Common myeloid progenitor, CD34-positive (primary cell): ENCODE results near the gene THSD7B.

Experiments
- CTCF ChIA-PET: fragments of 350-600 bp; sonication (Branson Sonifier 250); formaldehyde crosslinking; loops from one replicate; lab custom pipeline; 2021; ENCODE audit warnings: antibody characterized with exemption; lab: Charles Lee
- POLR2A ChIA-PET: fragments of 350-600 bp; sonication (Branson Sonifier 250); formaldehyde crosslinking; loops from one replicate; lab custom pipeline; 2021; ENCODE audit warnings: antibody characterized with exemption; lab: Charles Lee
- DNase-seq, 3 donors: peaks; one replicate each; pipeline versions ENCODE4 v3.0.0 to v3.0.0-alpha.2; 2013
- H3K27ac ChIP-seq, 2 experiments: 1 replicate in 1 of 2; 2 replicates in 1 of 2; pipeline ENCODE4 v1.7.0; 2013; ENCODE audit warnings: inconsistent platforms in 2 of 2, low read length in 2 of 2, mild to moderate bottlenecking in 2 of 2, low read depth in 1 of 2, moderate library complexity in 1 of 2; ENCODE audit not compliant: severe bottlenecking in 2 of 2, insufficient read depth in 1 of 2, poor library complexity in 1 of 2
- H3K27me3 ChIP-seq, 5 experiments: replicated peaks in 2 of 5; 1 replicate in 3 of 5; 2 replicates in 2 of 5; pipeline versions ENCODE4 v1.6.1 to v1.7.0; 2013; ENCODE audit warnings: low read length in 4 of 5, mild to moderate bottlenecking in 2 of 5, moderate library complexity in 2 of 5, inconsistent platforms in 1 of 5; ENCODE audit not compliant: insufficient read depth in 5 of 5, control insufficient read depth in 4 of 5
- H3K36me3 ChIP-seq, 4 experiments: 1 replicate in 2 of 4; 2 replicates in 2 of 4; pipeline versions ENCODE4 v1.6.1 to v1.7.0; 2013; ENCODE audit warnings: low read length in 3 of 4, control low read depth in 1 of 4, mild to moderate bottlenecking in 1 of 4; ENCODE audit not compliant: control insufficient read depth in 4 of 4, insufficient read depth in 4 of 4
- H3K4me1 ChIP-seq, 4 experiments: 1 replicate in 3 of 4; 2 replicates in 1 of 4; pipeline versions ENCODE4 v1.6.1 to v1.7.1; 2013; ENCODE audit warnings: low read length in 3 of 4, mild to moderate bottlenecking in 3 of 4, control low read depth in 1 of 4, inconsistent platforms in 1 of 4, moderate library complexity in 1 of 4; ENCODE audit not compliant: control insufficient read depth in 4 of 4, insufficient read depth in 4 of 4; ENCODE audit errors: control extremely low read depth in 1 of 4
- H3K4me3 ChIP-seq, 7 experiments: 1 replicate in 4 of 7; 2 replicates in 3 of 7; pipeline versions ENCODE4 v1.5.1 to v1.7.0; 2013; ENCODE audit warnings: mild to moderate bottlenecking in 7 of 7, low read length in 6 of 7, moderate library complexity in 6 of 7, inconsistent platforms in 2 of 7, low read depth in 2 of 7, control low read depth in 1 of 7; ENCODE audit not compliant: insufficient read depth in 4 of 7, control insufficient read depth in 1 of 7; ENCODE audit errors: extremely low read depth in 1 of 7
- H3K9me3 ChIP-seq, 5 experiments: 1 replicate in 4 of 5; 2 replicates in 1 of 5; pipeline versions ENCODE4 v1.6.1 to v1.7.1; 2013; ENCODE audit warnings: low read length in 4 of 5, mild to moderate bottlenecking in 2 of 5, inconsistent platforms in 1 of 5, low read depth in 1 of 5, moderate library complexity in 1 of 5; ENCODE audit not compliant: control insufficient read depth in 4 of 5, insufficient read depth in 2 of 5; ENCODE audit errors: control extremely low read depth in 1 of 5
- WGBS: methylation state at CpG from one replicate; pipeline ENCODE4 v1.1.5; 2013; ENCODE audit not compliant: insufficient coverage; 5-methylcytosine and 5-hydroxymethylcytosine counted together

The THSD7B gene

GRCh38 chr2:136927156-136927555 lies 161.8 kb downstream of the THSD7B start:
- CTCF ChIA-PET: no interaction called here
- H3K27ac ChIP-seq: no peak overlapping the region
- DNase-seq: no peak

GRCh38 chr2:136929531-136929930 lies 164.2 kb downstream of the THSD7B start:
- Histone ChIP-seq H3K27ac (no peak overlapping the region), H3K27me3 (no peaks in the 10 kb centered on the region), H3K4me3 (no peak overlapping the region), H3K4me1 (peaks cover 0 to 6% (median 2%) of the 10 kb centered on the region in 4 experiments), H3K36me3 (no peaks in the 10 kb centered on the region), H3K9me3 (no peaks in the 10 kb centered on the region)
- ChIA-PET POLR2A (no interaction called here), CTCF (no interaction called here)
- peak in 2 of 3 donors; percentile 1 for DNase-seq
- 60% methylated on average over 2 of the region's 2 CpGs for WGBS

More at GRCh38 chr2:136927156-136927555, 161.8 kb downstream of the THSD7B start:
- POLR2A ChIA-PET: no interaction called here
- Histone ChIP-seq H3K36me3 (no peaks in the 10 kb centered on the region), H3K4me3 (no peak overlapping the region), H3K27me3 (no peaks in the 10 kb centered on the region), H3K4me1 (peaks cover 0 to 6% (median 2%) of the 10 kb centered on the region in 4 experiments), H3K9me3 (no peaks in the 10 kb centered on the region)
- 83% methylated on average over 3 of the region's 3 CpGs for WGBS

GRCh38 chr2:136932700-136933099 lies 167.4 kb downstream of the THSD7B start:
- Histone ChIP-seq H3K4me3 (no peak overlapping the region), H3K27me3 (no peaks in the 10 kb centered on the region), H3K4me1 (peaks cover 0 to 6% (median 2%) of the 10 kb centered on the region in 4 experiments), H3K9me3 (no peaks in the 10 kb centered on the region), H3K27ac (no peak overlapping the region), H3K36me3 (no peaks in the 10 kb centered on the region)
- DNase-seq: peak in 2 of 3 donors; percentile 1 to 5
- ChIA-PET CTCF (no interaction called here), POLR2A (no interaction called here)
- 83% methylated on average over 1 of the region's 3 CpGs for WGBS

- no peaks in the 10 kb centered on the region for H3K4me1 ChIP-seq
- H3K36me3 ChIP-seq: no peaks in the 10 kb centered on the region
- H3K9me3 ChIP-seq: no peaks in the 10 kb centered on the region
- H3K4me3 ChIP-seq: no peak overlapping the region
- H3K27ac ChIP-seq: no peak overlapping the region
- DNase-seq: no peak
- ChIA-PET CTCF (no interaction called here), POLR2A (no interaction called here)
- no peaks in the 10 kb centered on the region for H3K27me3 ChIP-seq
- WGBS: no CpG with 5 or more reads among the region's 1 CpG
Measured at GRCh38 chr2:136935119-136935518, 169.8 kb downstream of the THSD7B start.

- CTCF ChIA-PET: no interaction called here
- no peak for DNase-seq
- POLR2A ChIA-PET: interaction anchor here (0.6 kb wide), 1 partner anchor 1180 kb away, joined by 3 read pairs; no protein-coding TSS in a partner anchor
- no peak overlapping the region for H3K27ac ChIP-seq
- no peaks in the 10 kb centered on the region for H3K9me3 ChIP-seq
- H3K4me3 ChIP-seq: no peak overlapping the region
- WGBS: no CpG with 5 or more reads among the region's 1 CpG
- H3K36me3 ChIP-seq: no peaks in the 10 kb centered on the region
- no peaks in the 10 kb centered on the region for H3K4me1 ChIP-seq
- no peaks in the 10 kb centered on the region for H3K27me3 ChIP-seq
Measured at GRCh38 chr2:136956050-136956449, 190.7 kb downstream of the THSD7B start.

- Histone ChIP-seq H3K4me1 (no peaks in the 10 kb centered on the region), H3K9me3 (no peaks in the 10 kb centered on the region), H3K27me3 (no peaks in the 10 kb centered on the region), H3K27ac (no peak overlapping the region), H3K36me3 (no peaks in the 10 kb centered on the region), H3K4me3 (no peak overlapping the region)
- POLR2A ChIA-PET: no interaction called here
- CTCF ChIA-PET: no interaction called here
- no peak for DNase-seq
- no CpG with 5 or more reads among the region's 1 CpG for WGBS
Measured at GRCh38 chr2:136957044-136957443, 191.7 kb downstream of the THSD7B start.

GRCh38 chr2:136962105-136962725 lies 196.9 kb downstream of the THSD7B start:
- ChIA-PET POLR2A (interaction anchor here (0.7 kb wide), 1 partner anchor 17 kb away, joined by 6 read pairs; no protein-coding TSS in a partner anchor), CTCF (no interaction called here)
- peaks cover 0 to 1% (median 0%) of the 10 kb centered on the region in 5 experiments for H3K27me3 ChIP-seq
- no peaks in the 10 kb centered on the region for H3K4me1 ChIP-seq
- DNase-seq: no peak
- H3K4me3 ChIP-seq: no peak overlapping the region
- WGBS: 79% methylated on average over 2 of the region's 3 CpGs
- no peaks in the 10 kb centered on the region for H3K36me3 ChIP-seq
- H3K9me3 ChIP-seq: no peaks in the 10 kb centered on the region
- no peak overlapping the region for H3K27ac ChIP-seq
